ENCODE measurements around the gene KCNJ14.

GRCh38 chr19:48441360-48442050 lies 13.9 kb upstream of the KCNJ14 start:
- TF ChIP-seq NANOG (IDR thresholded peaks at IDR 0.05; ENCODE audit: insufficient read depth, low read depth, low read length, poor library complexity, severe bottlenecking) (no peak), HDAC6 (IDR thresholded peaks at IDR 0.05; ENCODE audit: low read depth, low read length) (no peak), FOSL1 (IDR thresholded peaks at IDR 0.05; ENCODE audit: insufficient read depth, low read depth, low read length) (no peak), TCF12 (IDR thresholded peaks at IDR 0.05; ENCODE audit: low read depth, low read length) (no peak), TEAD4 (IDR thresholded peaks at IDR 0.05; ENCODE audit: low read depth, low read length) (no peak), EP300 (IDR thresholded peaks at IDR 0.05; ENCODE audit: borderline replicate concordance in 1 of 2, low read depth in 2 of 2, low read length in 2 of 2) (no peak), POLR2A (IDR thresholded peaks at IDR 0.05; ENCODE audit: control extremely low read depth in 1 of 2, low read depth in 2 of 2, low read length in 2 of 2) (no peak), TAF1 (IDR thresholded peaks at IDR 0.05; ENCODE audit: low read depth, low read length) (no peak), RAD21 (IDR thresholded peaks at IDR 0.05 in 1 of 2, conservative IDR thresholded peaks at IDR 0.05 in 1 of 2; ENCODE audit: low read depth in 2 of 2, low read length in 2 of 2) (no peak), SUZ12 (IDR thresholded peaks at IDR 0.05; ENCODE audit: low read length) (no peak), POLR2AphosphoS5 (IDR thresholded peaks at IDR 0.05; ENCODE audit: low read depth, low read length) (no peak)
- TF ChIP-seq, protein P1, sequence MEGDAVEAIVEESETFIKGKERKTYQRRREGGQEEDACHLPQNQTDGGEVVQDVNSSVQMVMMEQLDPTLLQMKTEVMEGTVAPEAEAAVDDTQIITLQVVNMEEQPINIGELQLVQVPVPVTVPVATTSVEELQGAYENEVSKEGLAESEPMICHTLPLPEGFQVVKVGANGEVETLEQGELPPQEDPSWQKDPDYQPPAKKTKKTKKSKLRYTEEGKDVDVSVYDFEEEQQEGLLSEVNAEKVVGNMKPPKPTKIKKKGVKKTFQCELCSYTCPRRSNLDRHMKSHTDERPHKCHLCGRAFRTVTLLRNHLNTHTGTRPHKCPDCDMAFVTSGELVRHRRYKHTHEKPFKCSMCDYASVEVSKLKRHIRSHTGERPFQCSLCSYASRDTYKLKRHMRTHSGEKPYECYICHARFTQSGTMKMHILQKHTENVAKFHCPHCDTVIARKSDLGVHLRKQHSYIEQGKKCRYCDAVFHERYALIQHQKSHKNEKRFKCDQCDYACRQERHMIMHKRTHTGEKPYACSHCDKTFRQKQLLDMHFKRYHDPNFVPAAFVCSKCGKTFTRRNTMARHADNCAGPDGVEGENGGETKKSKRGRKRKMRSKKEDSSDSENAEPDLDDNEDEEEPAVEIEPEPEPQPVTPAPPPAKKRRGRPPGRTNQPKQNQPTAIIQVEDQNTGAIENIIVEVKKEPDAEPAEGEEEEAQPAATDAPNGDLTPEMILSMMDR (IDR thresholded peaks at IDR 0.05; ENCODE audit: control extremely low read depth in 1 of 3, insufficient read depth in 1 of 3, low read depth in 1 of 3, low read length in 3 of 3) = no peak
- TF ChIP-seq, protein P2, sequence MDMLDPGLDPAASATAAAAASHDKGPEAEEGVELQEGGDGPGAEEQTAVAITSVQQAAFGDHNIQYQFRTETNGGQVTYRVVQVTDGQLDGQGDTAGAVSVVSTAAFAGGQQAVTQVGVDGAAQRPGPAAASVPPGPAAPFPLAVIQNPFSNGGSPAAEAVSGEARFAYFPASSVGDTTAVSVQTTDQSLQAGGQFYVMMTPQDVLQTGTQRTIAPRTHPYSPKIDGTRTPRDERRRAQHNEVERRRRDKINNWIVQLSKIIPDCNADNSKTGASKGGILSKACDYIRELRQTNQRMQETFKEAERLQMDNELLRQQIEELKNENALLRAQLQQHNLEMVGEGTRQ (IDR thresholded peaks at IDR 0.05; ENCODE audit: low read length) = no peak

All from H1 (cell line).